Measurements from ENCODE around the gene STEAP4. TPM values are rescaled to one million over a fixed set of nuclear protein-coding genes. Genes with fewer than 3 reads are reported as not detected.

Gene STEAP4
- polyA plus RNA-seq, 1 experiment = not detected

DNA sequence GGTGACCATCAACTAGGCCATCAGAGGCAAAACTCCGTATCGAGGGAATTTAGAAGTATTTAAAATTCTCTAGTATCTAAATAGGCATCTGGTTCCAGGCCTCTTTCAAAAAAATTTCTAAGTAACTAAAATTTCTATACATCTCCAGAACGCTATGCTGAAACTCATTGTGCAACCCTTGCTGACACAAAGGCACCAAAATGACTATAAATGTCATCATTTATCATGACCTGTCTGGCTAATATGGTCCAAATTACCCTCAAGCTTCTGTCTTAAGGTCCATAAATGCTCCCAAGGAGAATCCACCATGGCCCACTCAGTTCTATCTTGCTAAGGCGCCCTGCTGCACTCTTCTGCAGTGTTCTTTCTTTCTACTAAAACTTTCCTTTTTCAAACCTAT, 16.2 kb downstream of the STEAP4 start:
- TF ChIP-seq, protein P1, sequence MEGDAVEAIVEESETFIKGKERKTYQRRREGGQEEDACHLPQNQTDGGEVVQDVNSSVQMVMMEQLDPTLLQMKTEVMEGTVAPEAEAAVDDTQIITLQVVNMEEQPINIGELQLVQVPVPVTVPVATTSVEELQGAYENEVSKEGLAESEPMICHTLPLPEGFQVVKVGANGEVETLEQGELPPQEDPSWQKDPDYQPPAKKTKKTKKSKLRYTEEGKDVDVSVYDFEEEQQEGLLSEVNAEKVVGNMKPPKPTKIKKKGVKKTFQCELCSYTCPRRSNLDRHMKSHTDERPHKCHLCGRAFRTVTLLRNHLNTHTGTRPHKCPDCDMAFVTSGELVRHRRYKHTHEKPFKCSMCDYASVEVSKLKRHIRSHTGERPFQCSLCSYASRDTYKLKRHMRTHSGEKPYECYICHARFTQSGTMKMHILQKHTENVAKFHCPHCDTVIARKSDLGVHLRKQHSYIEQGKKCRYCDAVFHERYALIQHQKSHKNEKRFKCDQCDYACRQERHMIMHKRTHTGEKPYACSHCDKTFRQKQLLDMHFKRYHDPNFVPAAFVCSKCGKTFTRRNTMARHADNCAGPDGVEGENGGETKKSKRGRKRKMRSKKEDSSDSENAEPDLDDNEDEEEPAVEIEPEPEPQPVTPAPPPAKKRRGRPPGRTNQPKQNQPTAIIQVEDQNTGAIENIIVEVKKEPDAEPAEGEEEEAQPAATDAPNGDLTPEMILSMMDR (IDR thresholded peaks at IDR 0.05; ENCODE audit: low read depth, low read length) = no peak
- no peaks in the 10 kb centered on the region for H3K27me3 ChIP-seq (ENCODE audit: control insufficient read depth, insufficient read depth, low read length)
- ChIA-PET POLR2A (no interaction called here), CTCF (no interaction called here)
- no peak overlapping the region for H3K27ac ChIP-seq (ENCODE audit: low read depth, low read length)
- no peaks in the 10 kb centered on the region for H3K9me3 ChIP-seq (ENCODE audit: control insufficient read depth, insufficient read depth, low read length)
- no peak for DNase-seq (ENCODE audit: low read depth, low spot score)
- no peak overlapping the region for H3K4me3 ChIP-seq (ENCODE audit: low read depth, low read length)

DNA sequence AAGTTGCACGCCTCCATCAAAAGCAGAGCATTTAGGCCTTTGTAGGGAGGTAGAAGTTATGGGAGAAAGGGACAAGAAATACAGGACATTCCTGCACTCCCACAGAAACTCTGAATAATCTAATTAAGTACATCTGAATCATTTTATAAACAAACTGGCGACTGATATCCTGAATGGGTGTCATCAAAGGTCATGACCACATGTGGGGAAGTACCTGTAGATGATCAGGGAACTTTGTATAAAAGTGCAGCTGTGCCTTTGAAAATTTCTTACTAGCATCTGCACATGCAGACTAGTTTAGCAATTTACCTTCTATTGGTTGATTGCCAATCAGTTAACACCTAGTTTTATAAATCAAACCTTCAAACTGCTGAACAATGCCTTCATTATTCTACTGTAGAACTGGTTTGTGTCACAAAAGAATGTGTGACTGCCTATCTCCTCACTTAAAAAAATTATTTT, 17.1 kb downstream of the STEAP4 start:
- POLR2A ChIA-PET = no interaction called here
- H3K27me3 ChIP-seq (ENCODE audit: control insufficient read depth, insufficient read depth, low read length) = no peaks in the 10 kb centered on the region
- TF ChIP-seq, protein P1 (IDR thresholded peaks at IDR 0.05; ENCODE audit: low read depth, low read length) = no peak
- no peaks in the 10 kb centered on the region for H3K9me3 ChIP-seq (ENCODE audit: control insufficient read depth, insufficient read depth, low read length)
- CTCF ChIA-PET = no interaction called here
- H3K27ac ChIP-seq (ENCODE audit: low read depth, low read length) = no peak overlapping the region
- H3K4me3 ChIP-seq (ENCODE audit: low read depth, low read length) = no peak overlapping the region
- no peak for DNase-seq (ENCODE audit: low read depth, low spot score)

DNA sequence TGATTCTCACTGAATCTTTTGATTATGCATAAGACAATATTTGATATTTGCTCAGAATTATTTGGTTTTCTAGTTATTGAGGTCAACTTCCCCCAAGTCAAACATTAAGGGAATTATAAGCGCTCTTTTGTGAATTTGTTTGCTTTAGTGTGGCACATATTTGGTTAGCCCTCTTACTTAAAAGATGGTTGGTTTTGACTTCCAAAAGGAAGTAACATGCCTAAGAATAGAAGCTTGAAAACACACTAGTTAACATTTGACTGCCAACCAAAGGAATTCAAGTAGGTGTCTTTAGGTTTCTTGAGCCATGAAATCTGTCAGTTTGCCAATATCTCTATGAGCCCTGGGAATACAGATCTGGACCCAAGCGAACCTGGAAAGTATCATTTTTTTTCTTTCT, 24.9 kb downstream of the STEAP4 start:
- TF ChIP-seq, protein P1 (IDR thresholded peaks at IDR 0.05; ENCODE audit: low read depth, low read length) = no peak
- POLR2A ChIA-PET = no interaction called here
- CTCF ChIA-PET = no interaction called here

DNA sequence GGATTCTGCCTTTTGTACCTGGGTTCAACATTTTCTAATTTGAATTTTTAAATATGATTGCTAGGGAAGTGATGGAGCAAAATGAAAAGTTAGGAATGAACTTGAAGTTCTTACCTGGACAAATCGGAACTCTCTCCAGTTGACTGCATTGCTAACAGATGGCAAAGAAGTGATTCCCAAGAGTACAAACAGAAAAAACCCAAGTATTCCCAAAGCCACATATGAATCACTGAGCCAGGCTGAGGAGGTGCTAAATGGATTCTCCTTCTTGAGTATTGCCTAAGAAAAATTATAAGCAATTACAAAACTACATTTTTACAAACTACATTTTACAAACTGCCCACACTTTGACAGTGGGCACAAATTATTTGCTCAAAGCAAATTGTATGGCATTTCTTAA, 25.9 kb downstream of the STEAP4 start:
- H3K9me3 ChIP-seq (ENCODE audit: control insufficient read depth, insufficient read depth, low read length) = no peaks in the 10 kb centered on the region
- ChIA-PET CTCF (no interaction called here), POLR2A (no interaction called here)
- H3K4me3 ChIP-seq (ENCODE audit: low read depth, low read length) = no peak overlapping the region
- TF ChIP-seq, protein P1 (IDR thresholded peaks at IDR 0.05; ENCODE audit: low read depth, low read length) = no peak
- DNase-seq (ENCODE audit: low read depth, low spot score) = no peak
- no peak overlapping the region for H3K27ac ChIP-seq (ENCODE audit: low read depth, low read length)
- H3K27me3 ChIP-seq (ENCODE audit: control insufficient read depth, insufficient read depth, low read length) = no peaks in the 10 kb centered on the region

More for the DNA sequence above, 24.9 kb downstream of the STEAP4 start:
- no peaks in the 10 kb centered on the region for H3K9me3 ChIP-seq (ENCODE audit: control insufficient read depth, insufficient read depth, low read length)
- H3K27me3 ChIP-seq (ENCODE audit: control insufficient read depth, insufficient read depth, low read length) = no peaks in the 10 kb centered on the region
- no peak overlapping the region for H3K27ac ChIP-seq (ENCODE audit: low read depth, low read length)
- no peak for DNase-seq (ENCODE audit: low read depth, low spot score)
- no peak overlapping the region for H3K4me3 ChIP-seq (ENCODE audit: low read depth, low read length)

DNA sequence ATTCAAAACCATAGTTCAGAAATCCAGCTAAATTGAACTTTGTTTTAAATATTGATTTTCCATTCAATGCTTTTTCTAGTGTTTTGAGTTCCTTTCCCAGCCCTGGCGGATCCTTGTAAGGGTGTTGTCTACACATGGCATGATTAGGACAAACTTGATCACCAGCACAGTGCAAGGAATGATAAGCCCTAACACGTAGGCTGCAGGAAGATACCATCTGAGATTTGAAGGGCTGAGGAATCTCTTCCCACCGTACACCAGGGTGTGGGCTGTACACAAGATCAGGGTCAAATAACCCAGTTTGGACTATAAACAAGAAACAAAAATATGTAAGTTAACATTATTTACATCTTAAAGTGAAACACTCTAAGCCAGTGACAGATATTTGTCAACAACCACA, 27.4 kb downstream of the STEAP4 start:
- no peak for DNase-seq (ENCODE audit: low read depth, low spot score)
- ChIA-PET CTCF (no interaction called here), POLR2A (no interaction called here)
- Histone ChIP-seq H3K4me3 (ENCODE audit: low read depth, low read length) (no peak overlapping the region), H3K27ac (ENCODE audit: low read depth, low read length) (no peak overlapping the region), H3K27me3 (ENCODE audit: control insufficient read depth, insufficient read depth, low read length) (no peaks in the 10 kb centered on the region), H3K9me3 (ENCODE audit: control insufficient read depth, insufficient read depth, low read length) (no peaks in the 10 kb centered on the region)
- TF ChIP-seq, protein P1 (IDR thresholded peaks at IDR 0.05; ENCODE audit: low read depth, low read length) = no peak

All from AG04450 (cell line).